ENCODE results near the gene LRRC8A. TPM values are rescaled to one million over a fixed set of nuclear protein-coding genes. Genes with fewer than 3 reads are reported as not detected.

LRRC8A gene
- total and polyA plus RNA-seq, 2 experiments from 2014 or later = 37.3 to 80.5 TPM

- H3K27ac Mint-ChIP-seq = no peak overlapping the region
- H3F3A ChIP-seq (replicated peaks; ENCODE audit: low read depth) = no peaks in the 10 kb centered on the region
Observed at GRCh38 chr9:128936171-128936865, 54.4 kb downstream of the LRRC8A start.

More at GRCh38 chr9:128936171-128936865, 54.4 kb downstream of the LRRC8A start:
- ATAC-seq = no peak
- H3K4me1 ChIP-seq (ENCODE audit: insufficient read depth) = no peaks in the 10 kb centered on the region
- no peaks in the 10 kb centered on the region for H3K36me3 Mint-ChIP-seq (ENCODE audit: low read depth)
- no peaks in the 10 kb centered on the region for H3K9me2 ChIP-seq (ENCODE audit: insufficient read depth)
- H3K4me3 ChIP-seq = no peak overlapping the region
- no peak for DNase-seq (ENCODE audit: low spot score)
- no peak overlapping the region for H3K4me3 Mint-ChIP-seq
- peaks cover 6% of the 10 kb centered on the region for H3K27me3 Mint-ChIP-seq (ENCODE audit: insufficient read depth, low read depth, poor library complexity)
- no peaks in the 10 kb centered on the region for H3K36me3 ChIP-seq (ENCODE audit: insufficient read depth)
- H3K4me1 Mint-ChIP-seq = no peaks in the 10 kb centered on the region; the same call in 2 of the 3 replicates
- no peak overlapping the region for H3K4me2 ChIP-seq
- H2AFZ ChIP-seq = no peak overlapping the region
- no peaks in the 10 kb centered on the region; the same call in 2 of the 3 replicates for H3K9me3 Mint-ChIP-seq
- TF ChIP-seq POLR2AphosphoS5 (IDR thresholded peaks at IDR 0.05; ENCODE audit: low read depth) (no peak), ZNF462 (CRISPR knock-in tag; IDR thresholded peaks at IDR 0.05) (no peak), CREB1 (CRISPR knock-in tag; IDR thresholded peaks at IDR 0.05; ENCODE audit: low read depth) (no peak), REST (IDR thresholded peaks at IDR 0.05; ENCODE audit: unreplicated experiment) (no peak), EZH2phosphoT487 (IDR thresholded peaks at IDR 0.05; ENCODE audit: unreplicated experiment) (no peak), CTCF (conservative IDR thresholded peaks at IDR 0.05; ENCODE audit: low read depth in 2 of 2) (no peak), JUNB (IDR thresholded peaks at IDR 0.05; ENCODE audit: unreplicated experiment) (no peak), NANOG (IDR thresholded peaks at IDR 0.05; ENCODE audit: borderline replicate concordance) (no peak), ETS1 (IDR thresholded peaks at IDR 0.05) (no peak), ZNF331 (CRISPR knock-in tag; IDR thresholded peaks at IDR 0.05; ENCODE audit: low read depth) (no peak), EZH2 (IDR thresholded peaks at IDR 0.05; ENCODE audit: low read depth, unreplicated experiment) (no peak), STAT1 (IDR thresholded peaks at IDR 0.05; ENCODE audit: unreplicated experiment) (no peak)
- H3K79me2 ChIP-seq (replicated peaks; ENCODE audit: insufficient read depth) = no peaks in the 10 kb centered on the region
- H4K20me1 ChIP-seq (replicated peaks; ENCODE audit: insufficient read depth) = no peaks in the 10 kb centered on the region
- H3K27me3 ChIP-seq (ENCODE audit: insufficient read depth) = no peaks in the 10 kb centered on the region
- no peak overlapping the region for H3K27ac ChIP-seq (ENCODE audit: low read depth)
